K562 (cell line): ENCODE data around the gene GRIN2D. TPM values are rescaled to one million over a fixed set of nuclear protein-coding genes. Genes with fewer than 3 reads are reported as not detected.

ENCODE experiments used
- CBFA2T3 ChIP-seq: fragments of 450-650 bp; IDR thresholded peaks from 2 replicates; pipeline ENCODE4 v1.6.1; 2017
- CHD4 ChIP-seq: fragments of 200-600 bp; sonication (generic); IDR thresholded peaks from 3 replicates; pipeline ENCODE4 v1.6.1; 2012; ENCODE audit warnings: low read depth, mild to moderate bottlenecking, mixed read lengths, low read length, inconsistent platforms; ENCODE audit not compliant: insufficient read depth, insufficient replicate concordance, poor library complexity, severe bottlenecking
- DACH1 ChIP-seq: fragments of 450-650 bp; IDR thresholded peaks from 2 replicates; pipeline ENCODE4 v1.6.1; 2018; ENCODE audit not compliant: partially characterized antibody
- E2F6 ChIP-seq, 2 experiments: IDR thresholded peaks; 2 replicates each; pipeline ENCODE4 v1.6.1; 2011; ENCODE audit warnings: borderline replicate concordance in 1 of 2, control low read depth in 1 of 2, low read depth in 1 of 2, low read length in 1 of 2, mild to moderate bottlenecking in 1 of 2, mixed read lengths in 1 of 2, moderate library complexity in 1 of 2; ENCODE audit not compliant: insufficient read depth in 1 of 2, insufficient read length in 1 of 2, poor library complexity in 1 of 2, severe bottlenecking in 1 of 2; ENCODE audit errors: extremely low read depth in 1 of 2
- EGR1 ChIP-seq: fragments of 450-650 bp; conservative IDR thresholded peaks from 2 replicates; pipeline ENCODE4 v1.6.1; 2017; ENCODE audit warnings: mild to moderate bottlenecking
- FOXP1 ChIP-seq: sonication (generic); formaldehyde crosslinking; IDR thresholded peaks from 2 replicates; pipeline ENCODE4 v1.8.0; 2022; ENCODE audit warnings: mild to moderate bottlenecking, missing genetic modification reagents
- GATAD2B ChIP-seq: fragments of 450-650 bp; IDR thresholded peaks from 2 replicates; pipeline ENCODE4 v1.6.1; 2017; ENCODE audit warnings: mild to moderate bottlenecking, borderline replicate concordance
- HDAC8 ChIP-seq: fragments of 450-650 bp; IDR thresholded peaks from 2 replicates; pipeline ENCODE4 v1.6.1; 2016; ENCODE audit warnings: mild to moderate bottlenecking, missing genetic modification characterization, moderate library complexity, missing compliant biosample characterization
- KLF16 ChIP-seq: IDR thresholded peaks from 2 replicates; pipeline ENCODE4 v1.6.1; 2016; ENCODE audit warnings: antibody characterized with exemption
- MAX ChIP-seq: sonication (generic); formaldehyde crosslinking; IDR thresholded peaks from 2 replicates; pipeline ENCODE4 v1.9.0; 2022; ENCODE audit warnings: mild to moderate bottlenecking, missing genetic modification reagents
- NR1H2 ChIP-seq: sonication (generic); formaldehyde crosslinking; IDR thresholded peaks from 2 replicates; pipeline ENCODE4 v1.4.0; 2020; ENCODE audit warnings: mild to moderate bottlenecking, missing genetic modification reagents
- RB1 ChIP-seq: fragments of 450-650 bp; IDR thresholded peaks from 2 replicates; pipeline ENCODE4 v1.6.1; 2017; ENCODE audit warnings: low read depth, mild to moderate bottlenecking
- SMARCA4 ChIP-seq: fragments of 450-650 bp; IDR thresholded peaks from 2 replicates; pipeline ENCODE4 v1.6.1; 2016
- TCF7L2 ChIP-seq: fragments of 150-350 bp; IDR thresholded peaks from 2 replicates; pipeline ENCODE4 v1.6.1; 2016; ENCODE audit warnings: low read depth, mild to moderate bottlenecking, low read length, moderate library complexity
- ZBTB8A ChIP-seq: fragments of 450-650 bp; IDR thresholded peaks from 2 replicates; pipeline ENCODE4 v1.6.1; 2018; ENCODE audit warnings: mild to moderate bottlenecking, moderate library complexity; ENCODE audit not compliant: partially characterized antibody
- polyA plus RNA-seq, 8 experiments: library from polyadenylated mRNA; depleted of rRNA in 4 of 8; stranded (reverse) in 5 of 8; unstranded in 3 of 8; fragments of >200 nt; fragmentation: Nextera tagmentation in 2 of 8; fragmentation: Illumina TruSeq in 1 of 8; extraction: Ambion mirVana in 2 of 8; extraction: Trizol in 1 of 8; gene quantifications; 2 replicates each; pipeline versions ENCODE4 v1.2.1 to v1.2.3, GENCODE V29; 2011 to 2014; ENCODE audit warnings: inconsistent platforms in 1 of 8, missing spikeins in 1 of 8
- total RNA-seq, 7 experiments: library from RNA; depleted of rRNA in 6 of 7; stranded (reverse); fragments of >200 nt in 6 of 7; fragmentation: Illumina TruSeq in 2 of 7; extraction: Trizol in 2 of 7; gene quantifications; 2 replicates each; pipeline versions ENCODE4 v1.2.1 to v1.2.3, GENCODE V29; 2011 to 2021; ENCODE audit warnings: low replicate concordance in 1 of 7
- TF ChIP-seq, protein P1 (sequence below): fragments of 250-450 bp; sonication (Bioruptor Pico); IDR thresholded peaks from 2 replicates; pipeline ENCODE4 v1.5.0; 2021; ENCODE audit warnings: mild to moderate bottlenecking, moderate library complexity
- TF ChIP-seq, protein P2 (sequence below): fragments of 150-350 bp; IDR thresholded peaks from 2 replicates; pipeline ENCODE4 v1.6.1; 2014; ENCODE audit warnings: low read depth, mild to moderate bottlenecking, low read length, borderline replicate concordance
- TF ChIP-seq, protein P3 (sequence below): fragments of 250-450 bp; sonication (Bioruptor Pico); IDR thresholded peaks from 2 replicates; pipeline ENCODE4 v1.5.0; 2020; ENCODE audit warnings: mild to moderate bottlenecking

GRIN2D gene
- total and polyA plus RNA-seq, 9 of the 15 experiments (the other 6 are each of a cell fraction or from before 2014, with no cell fraction given): 0.32 to 31.5 (median 1.8) TPM

DNA sequence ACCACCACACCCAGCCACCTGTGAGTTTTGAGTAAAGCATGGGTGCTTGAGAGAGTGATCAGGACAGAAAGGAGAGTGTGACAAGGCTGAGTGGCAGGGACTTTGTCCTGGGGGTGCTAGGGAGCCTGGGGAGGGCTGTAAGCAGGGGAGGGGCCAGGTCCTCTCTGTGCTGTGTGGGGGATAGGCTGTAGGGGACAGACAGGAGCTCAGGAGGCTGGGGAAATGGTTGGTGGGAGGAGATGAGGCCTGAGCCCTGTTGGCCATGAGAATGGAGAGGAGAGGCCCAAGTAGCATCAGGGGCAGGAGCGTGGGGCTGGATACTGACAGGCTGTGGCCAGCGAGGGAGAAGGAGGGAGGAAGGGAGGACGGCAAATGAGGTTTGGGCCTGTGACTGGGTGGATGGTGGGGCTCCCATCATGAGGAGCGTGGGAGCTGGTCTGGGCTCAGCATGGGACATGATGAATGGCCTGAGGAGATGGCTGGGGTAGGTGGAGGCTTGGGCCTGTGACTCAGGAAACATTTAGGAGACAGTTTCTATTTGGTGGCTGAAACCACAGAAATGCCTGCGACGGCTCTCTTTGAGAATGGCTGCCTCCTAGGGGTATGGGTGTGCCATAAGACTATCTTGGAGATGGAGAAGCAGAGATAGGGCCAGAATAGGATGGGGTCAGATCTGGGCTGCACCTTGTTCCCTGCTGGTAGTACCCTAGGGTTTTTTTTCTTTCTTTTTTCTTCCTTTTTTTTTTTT is 25.0 kb downstream of the GRIN2D start (continued):
- TF ChIP-seq, protein P1, sequence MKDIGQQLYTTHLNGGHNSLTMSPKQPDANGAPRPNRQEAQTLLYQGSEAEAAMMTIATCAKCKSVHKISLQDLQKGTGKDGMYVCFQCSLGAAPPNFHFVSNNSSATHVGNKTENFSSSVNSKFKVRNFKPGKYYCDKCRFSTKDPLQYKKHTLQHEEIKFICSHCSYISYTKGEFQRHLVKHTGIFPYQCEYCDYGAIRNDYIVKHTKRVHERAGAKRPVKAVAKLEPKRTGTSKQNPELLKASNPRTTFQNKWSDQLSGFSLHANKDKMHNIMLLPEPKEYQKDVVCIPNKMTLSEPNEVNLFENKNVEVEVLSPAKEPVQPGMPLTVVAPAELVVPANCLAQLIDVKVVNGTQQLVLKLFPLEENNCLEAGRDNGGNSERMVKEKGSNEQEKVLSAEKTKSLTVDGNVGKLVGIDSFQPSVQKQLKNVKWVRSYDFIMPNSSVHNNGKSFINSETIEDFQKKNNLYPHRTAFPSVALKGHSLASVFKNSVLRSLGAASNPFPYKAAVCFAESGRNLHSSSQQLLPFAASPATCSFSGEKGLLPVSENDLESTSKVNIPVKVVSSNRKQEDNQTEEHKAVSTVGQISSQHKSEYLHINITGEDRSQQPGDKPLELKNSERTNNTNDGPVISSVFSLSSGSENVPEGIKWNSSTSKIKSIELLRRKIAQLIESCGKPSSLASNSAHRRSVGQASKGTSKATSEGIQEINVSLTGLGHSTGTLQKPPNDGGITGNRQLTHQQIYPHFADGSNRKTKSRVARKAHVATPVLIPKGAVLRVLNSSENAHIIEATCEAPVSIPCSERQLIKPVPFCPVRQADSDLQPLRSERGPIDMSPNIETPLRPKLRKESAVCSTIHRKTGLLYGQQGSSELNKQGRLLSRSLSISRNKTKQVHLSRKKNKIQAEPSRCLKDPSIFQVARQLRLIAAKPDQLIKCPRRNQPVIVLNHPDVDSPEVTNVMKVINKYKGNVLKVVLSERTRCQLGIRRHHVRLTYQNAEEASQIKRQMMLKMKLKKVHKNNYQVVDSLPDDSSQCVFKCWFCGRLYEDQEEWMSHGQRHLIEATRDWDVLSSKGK (CRISPR knock-in tag): no peak
- TF ChIP-seq CBFA2T3 (no peak), GATAD2B (no peak), ZBTB8A (no peak), RB1 (no peak), NR1H2 (CRISPR knock-in tag) (no peak), HDAC8 (tag) (no peak), EGR1 (peak; percentile 24; the same call in 1 of the 2 replicates), E2F6 (IDR thresholded peaks at IDR 0.05; ENCODE audit: borderline replicate concordance in 1 of 2, extremely low read depth in 1 of 2, insufficient read depth in 1 of 2, insufficient read length in 1 of 2, low read depth in 1 of 2, low read length in 1 of 2, poor library complexity in 1 of 2, severe bottlenecking in 1 of 2) (no peak), SMARCA4 (0 out of 2 replicates have a peak, but pooled peaks have one; percentile 31), CHD4 (no peak), FOXP1 (CRISPR knock-in tag) (no peak), KLF16 (no peak), TCF7L2 (no peak), MAX (CRISPR knock-in tag) (peak; percentile 50; the same call in 1 of the 2 replicates), DACH1 (no peak)
- TF ChIP-seq, protein P2, sequence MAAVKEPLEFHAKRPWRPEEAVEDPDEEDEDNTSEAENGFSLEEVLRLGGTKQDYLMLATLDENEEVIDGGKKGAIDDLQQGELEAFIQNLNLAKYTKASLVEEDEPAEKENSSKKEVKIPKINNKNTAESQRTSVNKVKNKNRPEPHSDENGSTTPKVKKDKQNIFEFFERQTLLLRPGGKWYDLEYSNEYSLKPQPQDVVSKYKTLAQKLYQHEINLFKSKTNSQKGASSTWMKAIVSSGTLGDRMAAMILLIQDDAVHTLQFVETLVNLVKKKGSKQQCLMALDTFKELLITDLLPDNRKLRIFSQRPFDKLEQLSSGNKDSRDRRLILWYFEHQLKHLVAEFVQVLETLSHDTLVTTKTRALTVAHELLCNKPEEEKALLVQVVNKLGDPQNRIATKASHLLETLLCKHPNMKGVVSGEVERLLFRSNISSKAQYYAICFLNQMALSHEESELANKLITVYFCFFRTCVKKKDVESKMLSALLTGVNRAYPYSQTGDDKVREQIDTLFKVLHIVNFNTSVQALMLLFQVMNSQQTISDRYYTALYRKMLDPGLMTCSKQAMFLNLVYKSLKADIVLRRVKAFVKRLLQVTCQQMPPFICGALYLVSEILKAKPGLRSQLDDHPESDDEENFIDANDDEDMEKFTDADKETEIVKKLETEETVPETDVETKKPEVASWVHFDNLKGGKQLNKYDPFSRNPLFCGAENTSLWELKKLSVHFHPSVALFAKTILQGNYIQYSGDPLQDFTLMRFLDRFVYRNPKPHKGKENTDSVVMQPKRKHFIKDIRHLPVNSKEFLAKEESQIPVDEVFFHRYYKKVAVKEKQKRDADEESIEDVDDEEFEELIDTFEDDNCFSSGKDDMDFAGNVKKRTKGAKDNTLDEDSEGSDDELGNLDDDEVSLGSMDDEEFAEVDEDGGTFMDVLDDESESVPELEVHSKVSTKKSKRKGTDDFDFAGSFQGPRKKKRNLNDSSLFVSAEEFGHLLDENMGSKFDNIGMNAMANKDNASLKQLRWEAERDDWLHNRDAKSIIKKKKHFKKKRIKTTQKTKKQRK: no peak
- TF ChIP-seq, protein P3, sequence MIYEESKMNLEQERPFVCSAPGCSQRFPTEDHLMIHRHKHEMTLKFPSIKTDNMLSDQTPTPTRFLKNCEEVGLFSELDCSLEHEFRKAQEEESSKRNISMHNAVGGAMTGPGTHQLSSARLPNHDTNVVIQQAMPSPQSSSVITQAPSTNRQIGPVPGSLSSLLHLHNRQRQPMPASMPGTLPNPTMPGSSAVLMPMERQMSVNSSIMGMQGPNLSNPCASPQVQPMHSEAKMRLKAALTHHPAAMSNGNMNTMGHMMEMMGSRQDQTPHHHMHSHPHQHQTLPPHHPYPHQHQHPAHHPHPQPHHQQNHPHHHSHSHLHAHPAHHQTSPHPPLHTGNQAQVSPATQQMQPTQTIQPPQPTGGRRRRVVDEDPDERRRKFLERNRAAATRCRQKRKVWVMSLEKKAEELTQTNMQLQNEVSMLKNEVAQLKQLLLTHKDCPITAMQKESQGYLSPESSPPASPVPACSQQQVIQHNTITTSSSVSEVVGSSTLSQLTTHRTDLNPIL (CRISPR knock-in tag): no peak
